ENCODE data around the gene FGF12.

FGF12 gene

DNA sequence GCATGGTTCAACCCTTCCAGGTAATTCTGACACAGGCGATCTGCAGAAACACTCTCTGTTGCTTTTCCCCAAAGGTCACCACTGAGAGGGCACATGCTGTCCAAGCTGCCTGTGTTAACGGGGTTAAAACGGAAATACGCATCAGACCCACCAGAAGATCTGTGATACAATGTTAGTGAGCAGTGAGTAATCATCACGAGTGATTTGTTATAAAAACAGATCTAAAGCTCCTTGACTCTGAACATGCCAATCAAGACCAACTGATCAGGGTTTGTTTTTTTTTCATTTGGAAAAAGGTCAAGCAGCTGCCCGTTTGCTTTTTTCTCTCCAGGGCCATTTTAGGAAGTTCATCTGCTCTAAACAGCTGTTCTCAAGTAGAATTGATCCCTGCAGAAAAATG lies 43.2 kb downstream of the FGF12 start:
- no peak for DNase-seq

DNA sequence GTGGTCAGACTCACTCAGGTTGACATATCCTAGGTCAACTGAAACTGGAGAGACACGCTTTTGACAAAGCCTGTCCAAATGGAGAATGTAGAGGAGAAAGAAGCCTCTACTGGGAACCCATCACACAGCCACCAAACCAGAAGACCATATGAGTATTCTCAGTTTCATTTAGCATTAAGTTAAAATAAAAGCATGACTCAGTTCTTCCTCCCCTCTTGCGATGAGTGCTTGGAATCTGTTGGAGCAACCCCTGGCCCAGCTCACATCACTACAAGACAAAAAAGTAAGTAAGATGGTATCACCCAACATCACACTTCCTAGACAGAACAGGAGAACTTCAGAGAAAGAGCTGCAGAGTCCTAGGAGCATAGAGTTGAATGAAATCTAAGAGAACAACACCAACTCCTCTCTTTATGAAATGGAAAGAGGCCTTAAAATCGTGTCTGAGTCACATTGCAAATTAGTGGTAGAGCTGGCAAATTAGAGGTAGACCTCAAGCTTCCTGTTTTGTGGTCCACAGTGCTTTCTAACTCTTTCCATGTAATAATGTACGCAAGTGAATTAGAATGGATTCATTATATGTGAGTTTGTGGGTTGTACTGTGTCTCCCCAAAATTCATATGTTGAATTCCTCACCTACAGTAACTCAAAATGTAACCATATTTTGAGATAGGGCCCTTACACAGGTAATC lies 51.2 kb downstream of the FGF12 start:
- DNase-seq, result no peak

DNA sequence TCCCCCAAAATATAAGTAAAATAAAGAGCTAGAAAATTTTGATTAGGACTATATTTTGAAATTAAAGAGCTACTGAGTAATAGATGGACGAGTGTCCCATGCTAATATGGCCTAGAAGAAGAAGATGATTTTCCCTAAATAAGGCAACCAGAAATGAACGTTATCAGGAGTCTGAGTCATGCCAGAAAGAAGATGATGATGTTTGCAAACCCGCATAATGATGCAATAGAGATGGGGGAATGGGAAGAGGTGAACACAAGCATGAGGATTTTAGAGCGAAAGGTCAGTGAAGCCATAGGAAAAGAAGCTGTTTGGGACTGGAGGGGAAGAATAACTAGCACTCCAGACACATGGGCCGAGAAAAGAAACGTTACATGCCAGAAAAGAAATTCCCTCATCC lies 71.7 kb downstream of the FGF12 start:
- no peak for DNase-seq

DNA sequence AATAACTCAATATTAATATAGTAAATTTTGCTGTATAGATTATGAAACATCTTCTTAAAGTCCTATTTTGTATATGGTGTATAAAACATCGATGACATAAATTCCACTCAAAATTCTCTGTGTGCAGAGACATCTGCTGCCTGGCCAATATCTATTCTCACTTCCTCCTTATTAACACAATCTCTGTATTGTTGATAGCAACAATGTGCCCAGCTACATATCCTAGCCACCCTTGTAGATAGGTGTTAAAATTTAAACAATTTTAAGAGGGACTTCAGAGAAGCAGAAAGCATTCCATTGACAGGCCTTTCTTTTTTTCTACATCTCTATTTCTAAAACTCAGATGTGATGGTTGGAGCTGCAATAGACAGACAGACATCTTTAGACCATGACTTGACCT lies 72.3 kb downstream of the FGF12 start:
- DNase-seq, result no peak

DNA sequence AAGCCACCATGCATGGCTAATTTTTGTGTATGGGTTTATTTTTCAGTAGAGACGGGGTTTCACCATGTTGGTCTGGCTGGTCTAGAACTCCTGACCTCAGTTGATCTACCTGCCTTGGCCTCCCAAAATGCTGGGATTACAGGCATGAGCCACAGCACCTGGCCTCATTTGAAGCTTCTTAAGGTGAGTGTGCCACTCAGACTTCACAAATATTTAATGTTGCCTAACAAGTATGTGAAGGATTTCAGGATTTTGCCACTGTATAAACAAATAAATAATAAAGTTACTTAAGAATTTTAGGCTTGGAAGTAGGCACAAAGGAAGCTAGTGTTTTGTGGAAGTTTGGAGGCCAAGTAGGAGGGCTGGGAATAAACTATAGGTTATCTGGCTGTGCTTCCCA lies 73.5 kb downstream of the FGF12 start:
- no peak for DNase-seq

DNA sequence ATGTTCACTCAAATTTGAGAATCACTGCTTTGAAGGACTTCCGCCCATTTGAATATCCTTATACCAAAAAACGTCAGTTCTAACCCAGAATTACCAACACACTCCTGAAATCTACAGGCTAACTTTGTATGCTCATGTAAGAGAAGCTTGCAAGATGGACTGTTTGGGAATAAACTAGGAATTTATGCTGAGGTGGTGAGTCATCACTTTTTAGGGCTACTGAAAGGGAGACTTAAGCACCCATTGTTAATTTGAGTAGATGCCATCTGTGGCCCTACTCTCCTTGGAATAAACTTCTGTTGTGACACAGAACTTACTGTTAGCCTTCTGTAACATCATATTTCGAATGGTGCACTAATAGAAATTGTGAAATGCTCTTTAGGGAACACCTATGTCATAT lies 74.6 kb downstream of the FGF12 start:
- DNase-seq, result no peak

DNA sequence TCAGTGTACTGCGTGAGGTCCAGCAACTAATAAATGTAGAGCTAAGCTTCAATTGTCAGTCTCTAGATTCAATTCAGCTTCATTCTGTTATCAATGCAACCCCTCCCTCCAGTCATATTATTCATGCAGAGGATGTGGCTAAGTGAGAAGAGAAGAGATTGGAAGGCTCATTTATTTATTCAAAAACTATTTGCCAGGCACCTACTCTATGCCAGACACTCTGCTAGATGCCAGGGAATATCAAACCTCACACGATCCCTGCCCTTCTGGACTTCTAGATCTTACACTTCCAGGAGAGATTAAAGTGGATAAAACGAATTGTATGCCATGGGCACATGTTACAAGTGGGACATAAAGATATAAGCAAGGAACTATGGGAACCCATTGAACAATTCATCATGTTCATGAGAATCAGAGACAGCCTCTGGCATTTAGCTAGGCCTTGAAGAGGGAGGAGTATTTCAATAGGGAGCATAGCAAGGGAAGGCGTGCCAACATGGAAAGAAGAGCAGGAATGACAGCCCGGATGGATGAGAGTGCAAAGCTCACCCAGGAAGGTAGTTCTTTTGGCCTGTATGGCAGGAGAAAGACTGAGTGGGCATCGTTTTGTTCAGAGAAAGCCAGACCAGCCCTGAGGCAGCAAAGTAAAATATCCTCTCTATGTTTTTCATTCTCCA lies 75.4 kb downstream of the FGF12 start:
- no peak for DNase-seq

DNA sequence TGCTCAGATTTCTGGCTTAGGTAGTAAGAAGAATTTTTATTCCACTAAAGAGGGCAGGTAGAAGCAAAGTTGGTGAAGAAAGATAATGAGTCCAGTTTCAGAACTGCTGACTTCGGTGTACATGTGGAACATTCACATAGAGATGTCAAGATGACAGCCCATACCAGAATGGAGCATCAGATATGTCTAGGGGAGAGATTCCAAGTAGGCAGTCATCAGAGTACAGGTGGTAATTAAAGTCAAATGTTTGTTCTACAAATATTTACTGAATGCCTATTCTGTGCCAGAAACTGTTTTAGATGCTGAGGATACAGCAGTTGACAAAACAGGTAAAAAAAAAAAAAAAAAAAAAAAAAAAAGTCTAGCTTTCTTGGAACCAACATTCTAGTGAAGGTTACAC lies 81.9 kb downstream of the FGF12 start:
- DNase-seq, result no peak

DNA sequence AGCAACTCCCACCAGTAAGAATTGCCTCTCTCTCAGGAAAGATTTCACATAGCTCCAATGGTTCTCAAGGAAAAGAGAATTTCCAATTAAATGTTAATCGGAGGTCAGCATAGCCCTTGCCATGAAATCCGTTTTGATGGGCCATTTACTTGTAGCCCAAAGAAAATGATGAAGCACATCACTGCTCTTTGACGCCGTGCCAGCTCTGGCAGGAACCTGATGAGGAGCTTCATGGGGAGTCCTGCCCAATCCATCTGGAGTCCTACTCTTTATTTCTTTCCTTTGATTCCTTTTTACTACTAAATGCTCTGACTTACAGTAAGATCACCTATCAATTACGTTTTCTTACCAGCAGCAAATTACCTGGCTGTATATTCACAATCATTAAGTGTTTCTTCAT lies 84.7 kb downstream of the FGF12 start:
- no peak for DNase-seq

DNA sequence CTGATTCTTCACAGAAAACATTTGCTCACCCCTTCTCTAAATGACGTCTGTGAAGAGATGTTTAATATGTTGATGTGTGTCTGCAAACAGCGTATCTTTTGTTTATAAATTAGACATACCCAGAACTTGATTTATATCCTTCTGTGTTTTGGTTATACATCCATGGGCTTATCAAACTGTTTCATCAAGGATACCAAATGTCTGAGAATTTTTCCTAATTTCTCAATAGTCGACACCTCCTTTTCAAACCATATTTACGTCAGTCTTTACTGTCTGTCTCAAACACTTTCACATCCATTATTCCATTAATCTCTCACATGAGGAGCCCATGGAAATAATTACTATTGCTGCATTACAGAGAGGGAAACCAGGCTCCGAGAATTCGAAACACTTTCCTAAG lies 85.4 kb downstream of the FGF12 start:
- DNase-seq, result no peak

DNA sequence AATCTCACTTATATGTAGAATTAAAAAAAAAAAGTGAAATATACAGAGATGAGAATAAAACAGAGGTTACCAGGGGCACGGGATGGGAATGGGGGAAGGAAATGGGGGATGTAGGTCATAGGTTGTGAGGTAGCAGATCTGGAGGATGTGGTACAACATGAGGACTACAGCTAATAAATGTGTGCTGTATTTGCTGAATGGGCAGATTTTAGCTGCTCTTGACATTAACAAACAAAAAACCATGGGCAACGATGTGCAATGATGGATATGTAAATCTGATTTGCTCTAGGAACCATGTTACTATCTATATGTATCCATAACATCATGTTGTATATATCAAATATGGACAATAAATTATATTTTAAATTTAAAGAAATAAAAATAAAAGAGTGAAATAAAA lies 87.4 kb downstream of the FGF12 start:
- DNase-seq, result no peak

DNA sequence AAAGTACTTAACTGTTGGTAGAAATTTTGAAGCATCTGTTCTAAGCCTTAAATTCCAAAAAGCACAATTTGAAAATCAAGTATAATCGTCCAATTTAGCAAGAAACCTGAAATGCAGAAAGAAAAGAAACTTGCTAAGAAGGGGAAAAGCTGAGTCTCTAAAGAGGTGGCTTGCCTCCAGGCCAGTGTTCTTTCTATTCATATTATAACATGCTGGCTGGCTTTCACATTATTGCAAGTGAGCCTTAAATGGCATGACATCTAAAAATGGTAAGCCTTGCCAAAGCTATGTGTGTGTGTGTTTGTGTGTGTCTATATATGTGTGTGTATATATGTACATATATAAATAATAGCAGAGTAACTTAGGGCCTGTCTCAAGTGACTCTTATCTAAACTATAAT lies 89.5 kb downstream of the FGF12 start:
- peak; percentile 3 for DNase-seq

DNA sequence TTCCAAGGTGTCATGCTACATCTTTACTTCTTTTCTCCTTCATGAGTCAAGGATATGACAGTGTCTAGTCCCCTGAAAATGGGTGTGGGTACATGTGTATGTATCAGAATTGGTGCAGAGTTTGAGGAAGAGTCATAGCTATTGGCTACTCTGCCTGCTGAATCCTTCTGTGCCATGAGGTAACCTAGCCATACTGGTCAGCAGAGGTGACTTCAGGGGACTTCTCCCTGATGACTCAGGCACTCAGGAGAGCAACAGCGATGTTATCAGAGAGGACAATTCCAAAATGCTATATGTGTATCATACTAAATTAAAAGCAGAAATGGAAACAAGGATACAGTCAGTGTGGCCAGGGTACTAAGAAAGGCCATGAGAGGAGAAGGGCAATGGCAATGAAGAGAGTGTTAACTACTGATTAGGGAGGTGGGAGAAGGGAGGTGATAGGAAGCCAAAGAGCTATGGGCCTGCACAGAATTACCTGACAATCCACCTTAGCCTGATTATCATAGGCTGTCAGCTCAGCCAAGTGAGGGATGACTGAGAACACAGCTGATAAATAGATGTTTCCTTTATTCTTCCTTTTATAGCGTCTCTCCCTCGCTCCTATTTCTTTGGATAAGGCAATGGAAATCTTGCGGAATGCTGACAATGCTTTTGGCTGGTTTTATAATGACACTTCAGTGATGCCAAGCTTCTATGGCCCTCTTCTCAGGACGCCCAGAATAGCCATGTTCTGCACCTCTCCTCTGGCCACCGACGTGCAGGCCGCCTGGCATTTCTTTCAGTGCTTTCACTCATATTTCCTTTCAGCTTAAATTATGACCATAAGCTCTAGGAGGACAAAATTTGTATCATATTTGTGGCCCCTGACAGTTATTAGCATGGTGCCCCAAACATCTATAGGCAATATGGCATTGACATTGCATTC lies 90.6 kb downstream of the FGF12 start:
- no peak for DNase-seq

DNA sequence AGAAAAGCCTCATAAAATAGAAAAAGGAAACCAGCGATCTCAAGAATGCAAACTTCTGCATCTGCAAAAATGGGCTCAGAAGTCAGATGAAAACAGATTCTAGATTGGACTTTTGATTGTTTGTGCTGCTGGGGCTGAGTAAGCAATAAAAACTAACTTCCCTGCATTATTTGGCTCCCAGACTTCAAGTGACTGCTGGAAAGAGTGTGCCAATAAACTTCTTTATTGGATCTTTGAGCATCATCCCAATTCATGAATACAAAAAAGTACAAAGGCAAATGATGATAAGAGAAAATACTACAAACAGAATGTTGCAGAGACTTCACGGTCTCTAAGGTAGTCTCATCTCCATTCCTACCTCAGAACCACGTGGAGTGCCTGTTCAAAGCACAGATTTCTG lies 97.9 kb downstream of the FGF12 start:
- DNase-seq, result no peak

DNA sequence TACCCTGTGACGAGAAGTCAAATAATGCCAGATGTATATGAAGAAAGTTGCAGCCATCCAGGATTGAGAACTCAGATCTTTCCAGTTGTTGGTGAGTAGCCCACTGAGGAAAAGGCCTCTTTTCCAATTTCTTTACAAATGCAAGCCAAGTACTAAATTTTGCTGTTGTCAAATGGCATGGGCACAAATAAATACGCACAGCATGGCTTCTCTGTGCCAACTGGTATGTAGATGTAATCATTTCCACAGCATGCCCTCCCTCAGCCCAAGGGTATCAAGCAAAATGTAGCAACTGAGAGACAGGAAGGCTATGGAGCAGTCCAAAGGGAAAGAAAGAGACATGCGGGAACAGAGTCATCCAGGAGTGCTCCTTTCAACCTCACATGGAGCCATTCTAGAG lies 105.4 kb downstream of the FGF12 start:
- no peak for DNase-seq

DNA sequence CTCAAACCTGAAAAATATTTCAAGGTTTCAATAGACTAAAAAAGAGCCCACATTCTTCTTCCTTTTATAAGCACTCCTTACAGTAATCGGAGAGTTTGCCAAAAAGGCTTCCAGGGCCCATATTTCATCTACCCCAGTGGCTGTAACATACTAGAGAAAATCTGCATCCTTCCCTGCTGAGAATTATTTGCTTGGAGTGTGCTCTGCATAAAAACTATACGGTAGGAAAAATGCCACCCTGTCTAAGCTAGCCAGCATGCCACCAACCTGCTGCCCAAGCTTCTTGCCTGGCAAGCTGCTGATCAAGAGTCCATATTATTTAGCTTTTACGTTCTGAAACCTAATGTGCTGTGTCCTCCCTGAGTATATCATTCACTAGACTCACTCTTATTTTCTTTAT lies 107.1 kb downstream of the FGF12 start:
- DNase-seq, result no peak

DNA sequence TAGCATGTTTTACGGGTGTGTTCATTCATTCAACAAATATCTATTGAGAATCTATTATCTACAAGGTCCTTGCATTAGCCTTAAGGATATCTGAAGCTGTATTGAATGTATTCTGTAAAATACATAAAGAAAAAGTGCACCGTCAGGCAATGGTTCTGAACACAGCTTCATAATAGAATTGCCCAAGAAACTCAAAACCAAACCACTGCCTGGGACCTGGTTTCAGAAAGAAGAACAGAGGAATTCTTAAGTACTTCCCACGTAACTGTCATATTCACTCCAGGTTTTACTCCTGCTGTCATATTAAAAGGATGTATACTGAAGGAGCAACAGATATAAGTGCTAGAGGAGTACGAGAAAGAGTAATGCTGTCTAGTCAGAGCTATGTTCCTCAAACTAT lies 115.9 kb downstream of the FGF12 start:
- no peak for DNase-seq

DNA sequence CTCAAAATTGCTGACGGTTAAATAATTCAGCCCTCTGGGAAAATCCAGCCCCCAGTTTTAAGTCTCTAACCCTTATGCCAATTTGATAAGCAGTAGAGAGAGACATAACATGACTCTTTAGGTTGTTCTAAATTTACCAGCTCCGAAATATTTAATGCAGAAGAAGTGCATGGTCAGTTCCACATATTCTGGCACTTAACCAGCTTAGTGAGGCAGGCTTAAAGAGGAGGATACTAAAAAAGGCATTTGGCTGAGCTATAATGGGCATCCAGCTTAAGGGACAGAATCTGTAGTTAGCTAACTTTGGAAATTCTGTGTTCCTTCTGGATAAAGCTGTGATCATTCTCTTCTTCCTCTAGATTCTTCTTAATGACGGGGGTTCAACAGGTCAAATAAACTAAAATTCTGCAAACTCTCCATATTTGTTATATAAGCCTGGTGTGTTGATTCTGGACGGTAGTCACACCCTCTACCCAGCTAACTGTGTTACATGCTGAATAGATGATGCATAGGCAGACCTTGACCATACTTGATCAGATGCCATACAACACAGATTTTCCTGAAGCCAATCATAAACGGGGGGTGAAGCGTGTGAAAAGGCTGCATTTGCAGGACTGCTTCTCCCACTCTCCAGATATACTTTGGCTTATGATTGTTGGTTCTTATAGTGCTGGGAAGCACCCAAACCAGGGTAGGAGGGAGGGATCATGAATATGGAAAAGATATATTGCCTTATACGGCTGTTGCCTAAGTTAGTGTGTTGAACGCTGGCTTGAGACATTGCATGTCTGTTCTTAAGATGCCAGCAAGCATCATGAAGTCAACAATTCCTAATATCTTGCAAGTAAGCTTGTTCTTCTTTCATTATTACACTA lies 118.4 kb downstream of the FGF12 start:
- no peak for DNase-seq

DNA sequence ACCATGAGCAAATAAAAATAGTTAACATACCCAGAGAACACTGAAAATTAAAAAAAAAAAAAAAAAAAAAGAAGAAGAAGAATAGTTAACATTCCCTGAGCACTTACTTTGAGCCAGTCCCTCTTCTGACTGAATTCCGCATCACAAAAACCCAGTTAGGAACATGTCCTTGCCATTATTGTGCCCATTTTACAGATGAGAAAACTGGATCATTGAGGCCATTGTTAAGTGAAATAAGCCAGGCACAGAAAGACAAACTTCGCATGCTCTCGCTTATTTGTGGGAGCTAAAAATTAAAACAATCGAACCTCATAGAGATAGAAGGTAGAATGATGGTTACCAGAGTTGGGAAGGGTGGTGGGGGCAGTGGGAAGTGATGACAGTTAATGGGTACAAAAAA lies 119.5 kb downstream of the FGF12 start:
- no peak for DNase-seq

DNA sequence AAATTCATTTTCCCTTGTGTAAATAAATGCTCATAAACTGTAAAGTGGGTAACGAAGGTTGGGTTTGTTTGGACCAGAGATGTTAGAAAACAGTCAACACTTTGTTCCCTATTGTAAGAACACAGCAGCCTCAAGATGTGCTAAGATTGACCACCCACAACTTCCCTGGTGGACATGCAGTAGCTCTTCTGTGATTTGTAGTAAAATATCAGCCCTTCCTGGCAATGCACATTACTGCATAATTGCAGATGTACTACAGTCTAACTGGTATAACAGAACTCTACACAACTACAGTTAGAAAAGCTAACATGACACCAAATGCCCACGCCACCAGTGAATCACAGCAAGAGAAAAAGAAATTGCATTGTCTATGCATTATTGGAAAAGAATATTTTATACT lies 129.4 kb downstream of the FGF12 start:
- DNase-seq, result no peak

DNA sequence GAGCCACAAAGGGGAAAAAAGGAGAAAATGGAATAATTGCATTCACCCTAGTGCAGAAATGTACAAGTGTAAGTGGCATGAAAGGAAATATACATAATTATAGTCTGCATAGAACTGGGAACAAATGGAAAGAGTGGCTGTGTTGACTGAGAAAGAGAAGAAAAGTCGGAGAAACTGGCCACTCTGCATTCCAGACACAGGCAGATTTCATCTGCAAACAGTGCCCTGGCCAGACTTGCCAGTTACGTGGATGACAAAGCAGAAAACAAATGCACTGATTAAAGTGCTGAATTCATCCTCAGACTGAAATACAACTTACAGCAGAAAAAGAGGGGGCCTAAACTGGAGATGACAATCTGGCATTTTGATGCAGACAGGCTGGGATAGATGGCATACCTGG lies 129.8 kb downstream of the FGF12 start:
- DNase-seq, result no peak

DNA sequence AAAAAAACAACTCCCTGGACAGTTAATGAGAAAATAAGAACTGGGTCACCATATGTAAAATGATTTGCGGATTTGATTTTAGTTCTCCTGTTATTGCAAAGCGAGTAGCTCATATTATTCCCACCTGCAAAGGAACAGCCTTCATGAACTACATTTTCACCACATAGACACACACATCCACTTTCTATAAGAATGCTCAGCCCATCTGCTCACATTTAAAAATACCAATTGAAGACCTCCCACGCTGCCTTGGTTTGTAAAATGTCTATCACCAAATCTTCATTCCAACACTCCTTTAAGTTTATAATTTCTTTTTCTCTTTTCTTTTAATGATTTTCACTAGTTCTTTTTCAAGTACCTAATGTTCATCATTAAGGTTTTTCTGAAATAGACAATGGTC lies 148.6 kb downstream of the FGF12 start:
- DNase-seq, result no peak

DNA sequence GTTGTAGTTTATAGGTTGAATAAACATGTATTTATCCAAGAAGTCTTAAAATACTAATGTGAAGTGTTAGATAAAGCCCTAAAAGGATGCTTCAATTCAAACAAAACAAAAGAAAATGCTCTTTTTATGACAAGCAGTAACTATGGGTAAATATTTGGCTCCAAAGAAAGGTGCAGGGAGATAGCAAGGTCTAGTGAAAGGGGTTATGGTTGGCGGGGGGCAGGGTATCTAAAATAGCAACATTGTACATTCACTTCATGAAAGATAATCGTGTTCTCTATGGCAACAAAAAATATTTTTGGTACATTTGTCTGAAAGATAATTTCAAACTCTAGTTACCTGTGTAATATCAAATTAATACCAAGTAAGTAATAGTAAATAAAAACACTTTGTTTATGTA lies 149.5 kb downstream of the FGF12 start:
- DNase-seq, result no peak
